Measurements from ENCODE around the gene SH3RF3. TPM values are rescaled to one million over a fixed set of nuclear protein-coding genes. Genes with fewer than 3 reads are reported as not detected.

The SH3RF3 gene
- total RNA-seq, 2 donors from 2014 or later, result 37.4 to 61.7 TPM

DNA sequence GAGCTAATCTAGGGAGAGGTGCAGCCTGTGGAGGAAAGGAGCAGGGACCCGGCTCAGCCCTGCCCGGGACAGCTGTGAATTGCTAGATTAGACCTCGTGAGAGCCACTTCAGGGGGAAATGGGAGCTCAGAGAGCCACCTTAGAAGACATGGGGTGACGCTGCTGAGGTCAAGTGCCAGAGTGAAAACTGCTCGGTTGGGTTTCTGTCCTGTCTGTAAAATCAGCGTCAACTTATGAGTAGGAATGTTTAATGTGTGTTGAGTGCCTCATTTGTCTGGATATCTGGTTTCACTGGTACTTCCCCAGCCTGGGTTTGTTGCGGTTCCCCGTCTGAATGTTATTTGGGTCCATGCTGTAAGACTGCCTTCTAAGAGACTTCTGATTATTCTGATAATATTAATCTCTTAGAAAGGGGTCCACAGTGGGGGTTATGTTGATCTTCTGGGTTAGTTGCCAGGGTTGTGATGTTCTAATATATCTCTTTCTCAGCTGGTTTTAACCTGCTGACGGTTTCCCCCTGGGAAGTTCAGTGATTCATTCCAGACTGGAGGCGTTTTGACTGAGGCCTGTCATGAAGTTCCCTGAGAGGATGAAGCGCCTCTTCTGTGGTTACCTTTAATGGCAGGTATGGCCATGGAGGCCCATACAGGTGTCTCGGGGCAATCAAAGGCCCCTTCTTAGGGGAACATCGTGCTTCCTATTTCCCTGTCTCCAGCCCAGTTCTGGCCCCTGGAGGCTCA, 175.9 kb downstream of the SH3RF3 start:
- H3K27me3 ChIP-seq (replicated peaks; ENCODE audit: insufficient read depth), result no peaks in the 10 kb centered on the region
- DNase-seq (ENCODE audit: low spot score) (no peak), ATAC-seq (ENCODE audit: insufficient number of reproducible peaks, low FRiP score, low read depth) (no peak)
- H3K36me3 ChIP-seq, result no peaks in the 10 kb centered on the region
- H3K4me1 ChIP-seq (ENCODE audit: control insufficient read depth in 1 of 2, low read depth in 2 of 2), result peaks cover 16 to 51% of the 10 kb centered on the region in 2 donors
- no peak overlapping the region for H3K27ac ChIP-seq
- no peak overlapping the region for H3K4me3 ChIP-seq
- TF ChIP-seq, protein P1, sequence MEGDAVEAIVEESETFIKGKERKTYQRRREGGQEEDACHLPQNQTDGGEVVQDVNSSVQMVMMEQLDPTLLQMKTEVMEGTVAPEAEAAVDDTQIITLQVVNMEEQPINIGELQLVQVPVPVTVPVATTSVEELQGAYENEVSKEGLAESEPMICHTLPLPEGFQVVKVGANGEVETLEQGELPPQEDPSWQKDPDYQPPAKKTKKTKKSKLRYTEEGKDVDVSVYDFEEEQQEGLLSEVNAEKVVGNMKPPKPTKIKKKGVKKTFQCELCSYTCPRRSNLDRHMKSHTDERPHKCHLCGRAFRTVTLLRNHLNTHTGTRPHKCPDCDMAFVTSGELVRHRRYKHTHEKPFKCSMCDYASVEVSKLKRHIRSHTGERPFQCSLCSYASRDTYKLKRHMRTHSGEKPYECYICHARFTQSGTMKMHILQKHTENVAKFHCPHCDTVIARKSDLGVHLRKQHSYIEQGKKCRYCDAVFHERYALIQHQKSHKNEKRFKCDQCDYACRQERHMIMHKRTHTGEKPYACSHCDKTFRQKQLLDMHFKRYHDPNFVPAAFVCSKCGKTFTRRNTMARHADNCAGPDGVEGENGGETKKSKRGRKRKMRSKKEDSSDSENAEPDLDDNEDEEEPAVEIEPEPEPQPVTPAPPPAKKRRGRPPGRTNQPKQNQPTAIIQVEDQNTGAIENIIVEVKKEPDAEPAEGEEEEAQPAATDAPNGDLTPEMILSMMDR (IDR thresholded peaks at IDR 0.05), result no peak
- H3K9me3 ChIP-seq, result no peaks in the 10 kb centered on the region

DNA sequence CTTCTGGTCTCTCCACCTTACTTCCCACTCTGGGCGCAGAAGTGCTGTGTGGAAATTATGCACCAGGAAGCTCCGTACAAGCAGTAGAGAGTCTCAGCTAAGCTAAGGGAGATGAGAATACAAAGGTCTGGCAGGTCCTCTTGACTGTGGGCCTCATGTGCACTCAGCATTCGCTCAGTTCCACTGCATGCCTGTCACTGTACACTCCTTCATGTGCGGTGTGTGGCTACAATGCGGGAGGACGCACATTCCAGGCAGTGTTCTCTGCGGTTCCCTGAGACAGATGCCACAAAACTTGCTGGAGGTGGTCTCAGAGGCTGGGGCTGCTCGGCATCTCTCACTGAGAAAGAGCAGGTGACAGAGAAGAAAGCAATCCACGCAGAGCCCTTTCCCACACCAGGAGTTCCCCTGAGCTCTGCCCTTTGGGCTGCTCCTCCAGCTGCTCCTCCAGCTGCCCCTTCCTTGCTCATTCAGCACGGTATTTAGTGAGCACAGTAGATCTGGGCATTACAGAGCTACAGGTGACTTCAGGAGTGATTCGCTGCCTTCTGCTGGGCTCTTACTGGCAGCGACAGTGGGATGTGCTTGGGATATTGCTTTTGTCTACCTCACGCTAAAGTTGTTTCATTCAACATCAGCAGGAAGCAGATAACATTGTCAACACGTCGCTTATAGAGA, 176.6 kb downstream of the SH3RF3 start:
- no peaks in the 10 kb centered on the region for H3K9me3 ChIP-seq
- no peak overlapping the region for H3K27ac ChIP-seq
- peaks cover 16 to 43% of the 10 kb centered on the region in 2 donors for H3K4me1 ChIP-seq (ENCODE audit: control insufficient read depth in 1 of 2, low read depth in 2 of 2)
- H3K4me3 ChIP-seq, result no peak overlapping the region
- DNase-seq (ENCODE audit: low spot score) (no peak), ATAC-seq (ENCODE audit: insufficient number of reproducible peaks, low FRiP score, low read depth) (no peak)
- no peaks in the 10 kb centered on the region for H3K36me3 ChIP-seq
- no peaks in the 10 kb centered on the region for H3K27me3 ChIP-seq (replicated peaks; ENCODE audit: insufficient read depth)
- TF ChIP-seq, protein P1 (IDR thresholded peaks at IDR 0.05), result no peak

DNA sequence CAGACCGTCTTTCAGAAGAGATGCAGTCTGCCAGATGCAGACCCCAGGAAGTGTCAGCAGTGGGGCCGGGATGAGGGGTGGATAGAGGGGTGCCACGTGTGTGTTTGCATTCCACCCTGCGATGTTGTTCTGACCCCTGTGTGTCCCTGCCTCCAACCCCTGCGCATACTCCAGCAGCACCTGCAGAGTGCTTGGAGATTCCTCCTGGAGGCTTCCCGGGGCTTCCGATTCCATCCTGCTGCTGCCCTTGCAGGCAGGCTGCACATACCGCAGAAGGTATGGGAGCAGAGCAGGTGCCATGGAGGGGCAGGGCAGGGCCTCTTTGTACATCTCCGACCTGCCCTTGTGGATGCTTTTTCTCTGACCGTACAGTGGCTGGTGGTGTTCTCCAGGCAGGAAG, 177.2 kb downstream of the SH3RF3 start:
- ATAC-seq (ENCODE audit: insufficient number of reproducible peaks, low FRiP score, low read depth), result no peak
- TF ChIP-seq, protein P1 (IDR thresholded peaks at IDR 0.05), result no peak

DNA sequence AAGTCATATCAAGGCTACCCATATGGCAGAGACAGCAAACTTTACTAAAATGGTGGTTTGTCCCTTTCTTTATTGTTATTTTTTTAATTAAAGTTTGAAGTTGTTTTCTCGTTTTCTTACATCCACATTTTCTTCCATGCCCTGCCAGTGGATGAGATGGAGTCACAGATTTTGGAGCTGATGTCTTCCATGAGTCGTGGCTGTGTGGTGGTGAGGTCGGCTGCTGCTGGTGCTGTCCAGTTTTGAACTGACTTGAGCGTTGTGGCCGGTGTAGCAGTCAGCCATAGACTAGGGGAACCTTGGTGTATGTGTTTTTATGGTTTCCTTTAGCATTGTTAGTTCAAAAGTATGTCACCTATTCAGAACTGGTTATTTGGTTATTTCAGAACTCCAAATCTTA, 182.8 kb downstream of the SH3RF3 start:
- Histone ChIP-seq H3K27ac (no peak overlapping the region), H3K9me3 (no peaks in the 10 kb centered on the region), H3K27me3 (replicated peaks; ENCODE audit: insufficient read depth) (no peaks in the 10 kb centered on the region), H3K4me3 (no peak overlapping the region), H3K36me3 (no peaks in the 10 kb centered on the region), H3K4me1 (ENCODE audit: control insufficient read depth in 1 of 2, low read depth in 2 of 2) (peaks cover 0 to 7% of the 10 kb centered on the region in 2 donors)
- ATAC-seq (ENCODE audit: insufficient number of reproducible peaks, low FRiP score, low read depth), result no peak
- no peak for DNase-seq (ENCODE audit: low spot score)
- TF ChIP-seq, protein P1 (IDR thresholded peaks at IDR 0.05), result no peak

More for the DNA sequence above, 177.2 kb downstream of the SH3RF3 start:
- DNase-seq (ENCODE audit: low spot score), result no peak
- peaks cover 16 to 38% of the 10 kb centered on the region in 2 donors for H3K4me1 ChIP-seq (ENCODE audit: control insufficient read depth in 1 of 2, low read depth in 2 of 2)
- no peaks in the 10 kb centered on the region for H3K36me3 ChIP-seq
- H3K27me3 ChIP-seq (replicated peaks; ENCODE audit: insufficient read depth), result no peaks in the 10 kb centered on the region
- H3K4me3 ChIP-seq, result no peak overlapping the region
- H3K27ac ChIP-seq, result no peak overlapping the region
- no peaks in the 10 kb centered on the region for H3K9me3 ChIP-seq

DNA sequence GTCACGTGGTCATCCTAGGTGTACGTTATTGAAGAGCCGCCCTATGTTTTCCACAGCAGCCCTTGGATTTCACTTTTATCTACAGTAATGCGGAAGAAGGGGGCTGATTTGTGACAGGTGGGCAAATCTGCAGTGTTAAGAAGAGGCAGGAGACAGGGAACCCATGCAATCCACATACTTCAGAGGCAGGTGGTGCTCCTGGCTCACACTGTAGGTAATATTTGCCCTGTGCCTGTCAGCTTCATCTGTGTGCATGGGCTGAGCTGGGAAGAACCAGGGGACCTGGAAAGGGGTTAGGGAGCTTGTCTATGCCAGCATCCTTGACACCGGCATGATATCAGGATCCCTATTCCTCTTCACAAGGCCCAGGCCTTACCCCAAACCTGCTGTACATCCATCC, 183.9 kb downstream of the SH3RF3 start:
- TF ChIP-seq, protein P1 (IDR thresholded peaks at IDR 0.05), result no peak
- DNase-seq (ENCODE audit: low spot score), result no peak

More for the DNA sequence above, 183.9 kb downstream of the SH3RF3 start:
- ATAC-seq (ENCODE audit: insufficient number of reproducible peaks, low FRiP score, low read depth), result no peak
- H3K27me3 ChIP-seq (replicated peaks; ENCODE audit: insufficient read depth), result no peaks in the 10 kb centered on the region
- peaks cover 5 to 18% of the 10 kb centered on the region in 2 donors for H3K4me1 ChIP-seq (ENCODE audit: control insufficient read depth in 1 of 2, low read depth in 2 of 2)
- no peaks in the 10 kb centered on the region for H3K36me3 ChIP-seq
- H3K27ac ChIP-seq, result no peak overlapping the region
- no peak overlapping the region for H3K4me3 ChIP-seq
- no peaks in the 10 kb centered on the region for H3K9me3 ChIP-seq

Measured in thoracic aorta (tissue), 2 donors.